Measurements from ENCODE around the gene PAX5. TPM values are rescaled to one million over a fixed set of nuclear protein-coding genes. Genes with fewer than 3 reads are reported as not detected.
"Not testable (repeated sequence)": the region's sequence is repeated elsewhere in the genome, so short reads cannot be mapped to it uniquely, and the experiment has no call there.

The PAX5 gene
- total and polyA plus RNA-seq, 2 donors (not counting 1 experiment from before 2014, with no cell fraction given), result 196 to 275 TPM

DNA sequence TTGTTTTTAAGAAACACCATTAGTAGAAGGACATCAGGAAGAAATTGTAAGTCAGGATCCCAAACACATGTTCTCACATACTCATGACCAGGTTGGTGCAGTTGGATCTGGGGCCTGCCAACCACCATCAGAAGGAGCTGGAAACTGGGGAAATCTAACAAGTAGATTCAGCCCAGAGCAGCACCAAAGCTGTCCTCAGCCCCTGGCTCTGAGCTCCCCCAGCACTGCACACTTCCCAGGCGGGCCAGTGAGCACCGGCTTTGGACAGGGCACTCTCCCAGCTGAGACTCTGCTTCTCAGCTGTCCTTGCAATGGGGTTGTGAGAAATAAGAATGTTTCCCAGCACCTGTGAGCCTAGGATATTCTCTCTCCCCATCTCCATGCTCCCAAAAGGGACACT lies 162.5 kb downstream of the PAX5 start:
- DNase-seq (no peak), ATAC-seq (ENCODE audit: low read depth) (no peak)
- 100% methylated on average over 2 of the region's 2 CpGs for WGBS (ENCODE audit: insufficient coverage)
- H3K27me3 ChIP-seq (replicated peaks in 1 of 4; ENCODE audit: control extremely low read depth in 1 of 4, control insufficient read depth in 3 of 4, insufficient read depth in 4 of 4, low read length in 3 of 4), result no peaks in the 10 kb centered on the region
- TF ChIP-seq EZH2 (IDR thresholded peaks at IDR 0.05; ENCODE audit: borderline replicate concordance, insufficient read depth, low read depth, low read length, poor library complexity, severe bottlenecking), result no peak
- TF ChIP-seq, protein P1, sequence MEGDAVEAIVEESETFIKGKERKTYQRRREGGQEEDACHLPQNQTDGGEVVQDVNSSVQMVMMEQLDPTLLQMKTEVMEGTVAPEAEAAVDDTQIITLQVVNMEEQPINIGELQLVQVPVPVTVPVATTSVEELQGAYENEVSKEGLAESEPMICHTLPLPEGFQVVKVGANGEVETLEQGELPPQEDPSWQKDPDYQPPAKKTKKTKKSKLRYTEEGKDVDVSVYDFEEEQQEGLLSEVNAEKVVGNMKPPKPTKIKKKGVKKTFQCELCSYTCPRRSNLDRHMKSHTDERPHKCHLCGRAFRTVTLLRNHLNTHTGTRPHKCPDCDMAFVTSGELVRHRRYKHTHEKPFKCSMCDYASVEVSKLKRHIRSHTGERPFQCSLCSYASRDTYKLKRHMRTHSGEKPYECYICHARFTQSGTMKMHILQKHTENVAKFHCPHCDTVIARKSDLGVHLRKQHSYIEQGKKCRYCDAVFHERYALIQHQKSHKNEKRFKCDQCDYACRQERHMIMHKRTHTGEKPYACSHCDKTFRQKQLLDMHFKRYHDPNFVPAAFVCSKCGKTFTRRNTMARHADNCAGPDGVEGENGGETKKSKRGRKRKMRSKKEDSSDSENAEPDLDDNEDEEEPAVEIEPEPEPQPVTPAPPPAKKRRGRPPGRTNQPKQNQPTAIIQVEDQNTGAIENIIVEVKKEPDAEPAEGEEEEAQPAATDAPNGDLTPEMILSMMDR (IDR thresholded peaks at IDR 0.05), result no peak
- H3K36me3 ChIP-seq (replicated peaks in 1 of 2; ENCODE audit: control extremely low read depth in 1 of 2, control insufficient read depth in 1 of 2, extremely low read depth in 1 of 2, insufficient read depth in 2 of 2, low read length in 1 of 2), result peaks cover 0 to 90% of the 10 kb centered on the region in 2 experiments
- no peaks in the 10 kb centered on the region for H3K9me3 ChIP-seq (ENCODE audit: control extremely low read depth in 1 of 3, control insufficient read depth in 2 of 3, insufficient read depth in 1 of 3, low read length in 2 of 3)
- H3K4me1 ChIP-seq (ENCODE audit: control insufficient read depth in 2 of 2, insufficient read depth in 2 of 2, low read length in 2 of 2), result peaks cover 12 to 34% of the 10 kb centered on the region in 2 donors
- H3K9ac ChIP-seq (ENCODE audit: low read length), result no peak overlapping the region
- H4K20me1 ChIP-seq (ENCODE audit: control insufficient read depth, insufficient read depth, low read length, poor library complexity, severe bottlenecking), result peaks cover 97% of the 10 kb centered on the region
- ChIA-PET POLR2A (no interaction called here), CTCF (interaction anchor here (1.2 to 4.9 kb wide), 7 partner anchors 13 to 541 kb away, joined by 3 to 179 read pairs (median 40); no protein-coding TSS in a partner anchor)
- Mint-ChIP-seq H3K4me1 (peaks cover 64% of the 10 kb centered on the region), H3K9me3 (ENCODE audit: insufficient read depth) (no peaks in the 10 kb centered on the region), H3K27me3 (no peaks in the 10 kb centered on the region), H3K27ac (peak overlapping the region; percentile 81), H3K4me3 (no peak overlapping the region)
- peaks cover 98% of the 10 kb centered on the region for H3K79me2 ChIP-seq (ENCODE audit: control insufficient read depth, insufficient read depth, low read length)
- H3K27ac ChIP-seq (ENCODE audit: low read length in 2 of 2), result peak overlapping the region in 1 of 2 donors; percentile 71
- no peak overlapping the region for H3K4me2 ChIP-seq (replicated peaks; ENCODE audit: low read depth, low read length, poor library complexity, severe bottlenecking)
- intact Hi-C loops (cut with micrococcal nuclease), result loop anchor here (10.0 kb wide), 3 partner anchors 63 to 467 kb away; partner anchors contain the start of gene RNF38
- no peak overlapping the region for H2AFZ ChIP-seq (ENCODE audit: insufficient read depth, low read depth, low read length, poor library complexity, severe bottlenecking)
- H3K4me3 ChIP-seq (ENCODE audit: control extremely low read depth in 1 of 5, extremely low read depth in 1 of 5, insufficient read depth in 1 of 5, low read depth in 2 of 5, low read length in 4 of 5), result no peak overlapping the region

DNA sequence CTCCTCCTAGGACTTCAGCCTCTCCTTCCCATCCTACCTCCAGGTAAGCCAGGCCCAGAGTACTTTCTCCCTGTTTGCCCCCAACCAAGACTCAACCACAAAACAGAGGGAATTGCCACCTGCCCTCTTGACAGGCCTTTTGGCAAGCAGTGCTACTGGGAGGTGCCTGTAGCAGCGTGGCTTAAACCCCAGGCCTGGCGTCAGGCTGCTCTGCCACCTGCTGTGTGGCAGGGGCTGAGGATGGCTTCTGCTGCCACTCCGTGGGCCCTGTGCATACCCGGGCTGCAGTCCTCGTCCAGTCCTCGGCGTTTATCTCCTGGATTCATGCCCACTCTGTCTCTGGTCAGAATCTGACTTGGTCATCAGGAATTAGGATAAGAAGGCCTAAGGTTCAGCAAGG lies 163.1 kb downstream of the PAX5 start:
- Mint-ChIP-seq H3K4me1 (peaks cover 64% of the 10 kb centered on the region), H3K27me3 (no peaks in the 10 kb centered on the region), H3K27ac (peak overlapping the region; percentile 67), H3K4me3 (no peak overlapping the region), H3K9me3 (ENCODE audit: insufficient read depth) (no peaks in the 10 kb centered on the region)
- CTCF ChIA-PET, result interaction anchor here (1.1 to 4.9 kb wide), 5 partner anchors 133 to 541 kb away, joined by 3 to 79 read pairs (median 20); no protein-coding TSS in a partner anchor
- Histone ChIP-seq H3K4me1 (ENCODE audit: control insufficient read depth in 2 of 2, insufficient read depth in 2 of 2, low read length in 2 of 2) (peaks cover 6 to 28% of the 10 kb centered on the region in 2 donors), H2AFZ (ENCODE audit: insufficient read depth, low read depth, low read length, poor library complexity, severe bottlenecking) (no peak overlapping the region), H3K9ac (ENCODE audit: low read length) (no peak overlapping the region), H3K79me2 (ENCODE audit: control insufficient read depth, insufficient read depth, low read length) (peaks cover 98% of the 10 kb centered on the region), H3K27ac (ENCODE audit: low read length in 2 of 2) (peak overlapping the region in 1 of 2 donors; percentile 11), H3K4me3 (ENCODE audit: control extremely low read depth in 1 of 5, extremely low read depth in 1 of 5, insufficient read depth in 1 of 5, low read depth in 2 of 5, low read length in 4 of 5) (no peak overlapping the region), H4K20me1 (ENCODE audit: control insufficient read depth, insufficient read depth, low read length, poor library complexity, severe bottlenecking) (peaks cover 97% of the 10 kb centered on the region), H3K27me3 (replicated peaks in 1 of 4; ENCODE audit: control extremely low read depth in 1 of 4, control insufficient read depth in 3 of 4, insufficient read depth in 4 of 4, low read length in 3 of 4) (no peaks in the 10 kb centered on the region), H3K36me3 (replicated peaks in 1 of 2; ENCODE audit: control extremely low read depth in 1 of 2, control insufficient read depth in 1 of 2, extremely low read depth in 1 of 2, insufficient read depth in 2 of 2, low read length in 1 of 2) (peaks cover 0 to 90% of the 10 kb centered on the region in 2 experiments), H3K4me2 (replicated peaks; ENCODE audit: low read depth, low read length, poor library complexity, severe bottlenecking) (no peak overlapping the region), H3K9me3 (ENCODE audit: control extremely low read depth in 1 of 3, control insufficient read depth in 2 of 3, insufficient read depth in 1 of 3, low read length in 2 of 3) (no peaks in the 10 kb centered on the region)
- WGBS (ENCODE audit: insufficient coverage), result 76% methylated on average over 7 of the region's 7 CpGs
- POLR2A ChIA-PET, result no interaction called here
- ATAC-seq (ENCODE audit: low read depth) (no peak), DNase-seq (no peak)
- intact Hi-C loops (cut with micrococcal nuclease), result loop anchor here (10.0 kb wide), 3 partner anchors 64 to 466 kb away; partner anchors contain the start of gene RNF38
- TF ChIP-seq, protein P1 (IDR thresholded peaks at IDR 0.05), result no peak
- no peak for TF ChIP-seq EZH2 (IDR thresholded peaks at IDR 0.05; ENCODE audit: borderline replicate concordance, insufficient read depth, low read depth, low read length, poor library complexity, severe bottlenecking)

DNA sequence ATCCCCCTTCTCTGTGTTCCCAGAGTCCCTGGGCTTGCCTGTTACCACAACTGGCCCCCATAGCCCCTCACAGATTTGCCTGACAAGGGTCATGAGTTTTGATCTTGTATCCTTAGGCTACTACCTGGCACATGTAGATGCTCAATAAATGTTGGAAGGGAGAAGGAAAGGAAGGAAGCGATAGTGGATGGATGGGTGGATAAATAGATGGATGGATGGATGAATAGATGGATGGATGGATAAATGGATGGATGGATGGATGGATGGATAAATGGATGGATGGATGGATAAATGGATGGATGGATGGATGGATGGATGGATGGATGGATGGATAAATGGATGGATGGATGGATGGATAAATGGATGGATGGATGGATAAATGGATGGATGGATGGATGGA lies 164.5 kb downstream of the PAX5 start:
- intact Hi-C loops (cut with micrococcal nuclease), result loop anchor here (10.0 kb wide), 3 partner anchors 65 to 465 kb away; partner anchors contain the start of gene RNF38
- H3K9ac ChIP-seq (ENCODE audit: low read length); DNase-seq; ATAC-seq (ENCODE audit: low read depth); H3K4me2 ChIP-seq (replicated peaks; ENCODE audit: low read depth, low read length, poor library complexity, severe bottlenecking); H2AFZ ChIP-seq (ENCODE audit: insufficient read depth, low read depth, low read length, poor library complexity, severe bottlenecking); H3K9me3 Mint-ChIP-seq (ENCODE audit: insufficient read depth); H3K27me3 ChIP-seq (replicated peaks in 1 of 4; ENCODE audit: control extremely low read depth in 1 of 4, control insufficient read depth in 3 of 4, insufficient read depth in 4 of 4, low read length in 3 of 4); H3K9me3 ChIP-seq (ENCODE audit: control extremely low read depth in 1 of 3, control insufficient read depth in 2 of 3, insufficient read depth in 1 of 3, low read length in 2 of 3); POLR2A ChIA-PET; H3K4me3 ChIP-seq (ENCODE audit: control extremely low read depth in 1 of 5, extremely low read depth in 1 of 5, insufficient read depth in 1 of 5, low read depth in 2 of 5, low read length in 4 of 5); H3K4me3 Mint-ChIP-seq; H3K27me3 Mint-ChIP-seq: not testable (repeated sequence)
- peak overlapping the region; percentile 84 for H3K27ac Mint-ChIP-seq
- Histone ChIP-seq H3K36me3 (replicated peaks in 1 of 2; ENCODE audit: control extremely low read depth in 1 of 2, control insufficient read depth in 1 of 2, extremely low read depth in 1 of 2, insufficient read depth in 2 of 2, low read length in 1 of 2) (peaks cover 0 to 90% of the 10 kb centered on the region in 2 experiments), H3K27ac (ENCODE audit: low read length in 2 of 2) (peak overlapping the region in 1 of 2 donors; percentile 47), H3K79me2 (ENCODE audit: control insufficient read depth, insufficient read depth, low read length) (peaks cover 98% of the 10 kb centered on the region), H3K4me1 (ENCODE audit: control insufficient read depth in 2 of 2, insufficient read depth in 2 of 2, low read length in 2 of 2) (peaks cover 4 to 30% of the 10 kb centered on the region in 2 donors), H4K20me1 (ENCODE audit: control insufficient read depth, insufficient read depth, low read length, poor library complexity, severe bottlenecking) (peaks cover 97% of the 10 kb centered on the region)
- CTCF ChIA-PET, result interaction anchor here (0.9 to 2.3 kb wide), 5 partner anchors 123 to 439 kb away, joined by 3 to 6 read pairs (median 3); no protein-coding TSS in a partner anchor
- peaks cover 63% of the 10 kb centered on the region for H3K4me1 Mint-ChIP-seq
- WGBS (ENCODE audit: insufficient coverage), result 100% methylated on average over 1 of the region's 1 CpG

All from B cell (primary cell).